Colonic mucosa (tissue), 4 donors: ENCODE results near the gene SYNDIG1. TPM values are rescaled to one million over a fixed set of nuclear protein-coding genes. Genes with fewer than 3 reads are reported as not detected.
"Not testable (repeated sequence)": the region's sequence is repeated elsewhere in the genome, so short reads cannot be mapped to it uniquely, and the experiment has no call there.

Experiments
- DNase-seq: peaks from one replicate; pipeline ENCODE4 v3.0.0-alpha.2; 2020
- H3K27ac ChIP-seq: fragments of 200-600 bp; one replicate; pipeline ENCODE4 v1.8.0; 2021
- H3K27me3 ChIP-seq: fragments of 200-600 bp; one replicate; pipeline ENCODE4 v1.8.0; 2021
- H3K36me3 ChIP-seq: fragments of 200-600 bp; one replicate; pipeline ENCODE4 v1.8.0; 2021
- H3K4me1 ChIP-seq: fragments of 200-600 bp; one replicate; pipeline ENCODE4 v1.8.0; 2021; ENCODE audit warnings: mild to moderate bottlenecking
- H3K4me3 ChIP-seq: fragments of 200-600 bp; one replicate; pipeline ENCODE4 v1.8.0; 2021
- H3K9ac ChIP-seq, 2 donors: one replicate each; pipeline ENCODE4 v1.7.0; 2013; ENCODE audit warnings: control low read depth in 2 of 2, low read depth in 2 of 2, low read length in 2 of 2
- H3K9me3 ChIP-seq: fragments of 200-600 bp; one replicate; pipeline ENCODE4 v1.8.0; 2021
- CTCF ChIP-seq: fragments of 200-600 bp; IDR thresholded peaks from one replicate; pipeline ENCODE4 v1.8.0; 2022; ENCODE audit warnings: antibody characterized with exemption, mild to moderate bottlenecking
- intact Hi-C: fragments of 100-400 bp; cut with DNase I; formaldehyde crosslinking; loops from one replicate; pipeline ENCODE4 v1.14.1; 2022
- total RNA-seq, 2 donors: library from RNA; stranded (reverse); fragmentation: NEBNext Ultra II Directional in 1 of 2; extraction: Animal tissue kit (Norgen Biotek cat#: 25700) in 1 of 2; gene quantifications; one replicate each; pipeline ENCODE4 v1.2.1, GENCODE V29; 2021
- donor health status: healthy.
- donor health status: DM: no; HTN: no; CAD: no.
- donor health status: DM: no; HTN: no; CAD: no.

SYNDIG1 gene
- total RNA-seq, 2 donors from 2014 or later, result 0.10 to 0.19 TPM

- Histone ChIP-seq H3K4me3 (no peak overlapping the region), H3K9me3 (no peaks in the 10 kb centered on the region), H3K9ac (no peak overlapping the region), H3K36me3 (no peaks in the 10 kb centered on the region), H3K4me1 (no peaks in the 10 kb centered on the region), H3K27me3 (no peaks in the 10 kb centered on the region), H3K27ac (no peak overlapping the region)
- no peak for TF ChIP-seq CTCF
- intact Hi-C loops, result no loop called here
- no peak for DNase-seq
Observed at GRCh38 chr20:24619212-24619611, 149.8 kb downstream of the SYNDIG1 start.

DNA sequence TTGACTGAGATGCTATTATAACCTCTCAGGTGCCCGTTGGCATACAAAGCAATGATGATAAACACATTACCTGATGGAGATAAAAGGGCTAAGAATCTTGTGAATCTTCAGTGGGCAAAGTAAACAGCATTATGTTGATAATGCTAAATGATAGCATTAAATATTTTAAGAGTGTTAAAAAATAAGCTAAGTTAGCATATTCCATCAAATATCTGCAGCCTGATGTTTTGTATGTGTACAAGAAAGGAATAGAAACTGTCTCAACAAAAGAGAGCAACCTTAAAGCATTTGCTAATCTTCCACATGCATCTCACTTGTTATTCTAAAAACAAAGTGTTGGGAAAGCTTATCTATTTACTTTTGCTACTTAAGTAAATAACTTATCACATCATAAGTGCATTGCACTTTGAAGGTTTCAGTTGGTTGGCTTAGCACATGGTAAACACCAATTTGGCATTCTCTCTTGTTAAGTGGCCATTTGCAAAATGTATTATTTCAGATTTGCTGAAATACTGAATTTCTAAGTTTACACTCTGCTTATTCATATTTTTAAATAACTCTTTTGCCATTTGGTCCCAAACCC, 151.6 kb downstream of the SYNDIG1 start:
- no peak overlapping the region for H3K9ac ChIP-seq
- no peaks in the 10 kb centered on the region for H3K4me1 ChIP-seq
- no peak overlapping the region for H3K4me3 ChIP-seq
- no peak overlapping the region for H3K27ac ChIP-seq
- no peaks in the 10 kb centered on the region for H3K27me3 ChIP-seq
- H3K9me3 ChIP-seq, result no peaks in the 10 kb centered on the region
- H3K36me3 ChIP-seq, result no peaks in the 10 kb centered on the region
- no peak for DNase-seq
- intact Hi-C loops, result no loop called here
- no peak for TF ChIP-seq CTCF

- Histone ChIP-seq H3K9ac (no peak overlapping the region), H3K27ac (no peak overlapping the region), H3K36me3 (no peaks in the 10 kb centered on the region), H3K27me3 (no peaks in the 10 kb centered on the region), H3K9me3 (no peaks in the 10 kb centered on the region), H3K4me3 (no peak overlapping the region), H3K4me1 (no peaks in the 10 kb centered on the region)
- no peak for TF ChIP-seq CTCF
- DNase-seq, result no peak
- intact Hi-C loops, result no loop called here
Observed at GRCh38 chr20:24622856-24623255, 153.4 kb downstream of the SYNDIG1 start.

DNA sequence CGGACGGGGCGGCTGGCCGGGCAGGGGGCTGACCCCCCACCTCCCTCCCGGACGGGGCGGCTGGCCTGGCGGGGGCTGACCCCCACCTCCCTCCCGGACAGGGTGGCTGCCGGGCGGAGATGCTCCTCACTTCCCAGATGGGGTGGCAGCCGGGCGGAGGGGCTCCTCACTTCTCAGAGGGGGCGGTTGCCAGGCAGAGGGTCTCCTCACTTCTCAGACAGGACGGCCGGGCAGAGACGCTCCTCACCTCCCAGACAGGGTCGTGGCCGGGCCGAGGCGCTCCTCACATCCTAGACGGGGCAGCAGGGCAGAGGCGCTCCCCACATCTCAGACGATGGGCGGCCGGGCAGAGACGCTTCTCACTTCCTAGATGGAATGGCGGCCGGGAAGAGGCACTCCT, 156.7 kb downstream of the SYNDIG1 start:
- H3K4me3 ChIP-seq, H3K27ac ChIP-seq, H3K36me3 ChIP-seq, H3K9me3 ChIP-seq, H3K9ac ChIP-seq, DNase-seq, intact Hi-C loops, H3K27me3 ChIP-seq, H3K4me1 ChIP-seq: not testable (repeated sequence)

DNA sequence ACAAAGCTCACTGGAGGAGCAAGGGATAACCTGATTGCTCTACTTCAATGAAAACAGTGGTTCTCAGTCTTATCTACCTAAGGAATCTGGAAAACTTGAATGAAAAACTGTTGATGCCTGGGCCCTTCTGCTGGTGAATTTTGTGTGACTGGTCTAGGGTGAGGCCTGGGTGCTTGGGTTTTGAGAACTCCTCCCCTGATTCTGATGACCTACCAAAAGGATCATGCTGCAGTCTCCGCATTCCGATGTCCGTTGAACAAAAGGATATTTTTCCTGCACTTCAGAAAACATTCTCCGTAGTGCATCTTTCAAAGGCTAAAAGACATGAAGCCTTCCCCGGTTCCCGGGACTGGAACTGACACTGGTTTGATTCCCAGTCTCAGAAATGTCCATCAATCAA, 157.9 kb downstream of the SYNDIG1 start:
- no peak overlapping the region for H3K4me3 ChIP-seq
- H3K4me1 ChIP-seq, result no peaks in the 10 kb centered on the region
- H3K9me3 ChIP-seq, result no peaks in the 10 kb centered on the region
- intact Hi-C loops, result no loop called here
- no peak for TF ChIP-seq CTCF
- no peak for DNase-seq
- H3K9ac ChIP-seq, result no peak overlapping the region
- no peak overlapping the region for H3K27ac ChIP-seq
- H3K36me3 ChIP-seq, result no peaks in the 10 kb centered on the region
- no peaks in the 10 kb centered on the region for H3K27me3 ChIP-seq

DNA sequence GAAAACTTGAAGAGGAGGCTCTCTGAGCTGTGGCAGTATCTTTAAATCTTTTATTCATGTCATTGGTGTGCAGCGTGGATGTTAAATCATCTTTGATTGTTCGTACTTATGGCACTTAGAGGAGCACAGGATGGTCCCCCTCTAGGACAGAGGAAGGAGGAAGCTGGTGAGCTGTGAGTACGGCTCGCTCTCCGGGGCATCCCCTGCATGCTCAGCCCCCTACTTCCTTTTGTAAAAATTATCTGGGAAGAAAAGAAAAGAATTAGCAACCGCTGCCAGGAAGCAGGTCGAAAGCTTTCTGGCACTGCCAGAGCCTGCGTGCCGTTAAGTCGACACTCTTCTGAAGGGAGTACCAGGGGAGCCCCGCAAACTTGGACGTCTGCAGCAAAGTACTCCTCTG, 158.5 kb downstream of the SYNDIG1 start:
- Histone ChIP-seq H3K9ac (no peak overlapping the region), H3K4me1 (no peaks in the 10 kb centered on the region), H3K27ac (no peak overlapping the region), H3K9me3 (no peaks in the 10 kb centered on the region), H3K27me3 (no peaks in the 10 kb centered on the region), H3K4me3 (no peak overlapping the region), H3K36me3 (no peaks in the 10 kb centered on the region)
- no peak for DNase-seq
- no peak for TF ChIP-seq CTCF
- intact Hi-C loops, result no loop called here
